Activated T-cell treated with anti-CD3 and anti-CD28 coated beads for 4 hours (primary cell): ENCODE data around the gene DTWD2.
"Not testable (repeated sequence)": the region's sequence is repeated elsewhere in the genome, so short reads cannot be mapped to it uniquely, and the experiment has no call there.

Source experiments
- DNase-seq: peaks from one replicate; pipeline ENCODE4 v3.0.0-alpha.2; 2020

Gene DTWD2

GRCh38 chr5:118987988-118988865, at the start of gene DTWD2:
Gene DTWD2 (minus strand): TSS chr5:118988547. CDS start chr5:118988511, 36 bp downstream.
- peak; percentile 81 for DNase-seq

- DNase-seq: no peak
These were observed 49.3 kb upstream of the DTWD2 start for GRCh38 chr5:119037496-119038215.

- DNase-seq: no peak
These were observed 47.9 kb upstream of the DTWD2 start for GRCh38 chr5:119036101-119036762.

- DNase-seq: no peak
These were observed 44.8 kb upstream of the DTWD2 start for GRCh38 chr5:119033135-119033534.

GRCh38 chr5:119032656-119033055, 44.3 kb upstream of the DTWD2 start:
- no peak for DNase-seq

GRCh38 chr5:119031905-119032304, 43.6 kb upstream of the DTWD2 start:
- DNase-seq: no peak

- no peak for DNase-seq
These were observed 42.9 kb upstream of the DTWD2 start for GRCh38 chr5:119031011-119031886.

- no peak for DNase-seq
These were observed 40.2 kb upstream of the DTWD2 start for GRCh38 chr5:119028575-119028974.

- no peak for DNase-seq
These were observed 34.4 kb upstream of the DTWD2 start for GRCh38 chr5:119022773-119023172.

GRCh38 chr5:119022017-119022745, 33.8 kb upstream of the DTWD2 start:
- DNase-seq: no peak

GRCh38 chr5:119021149-119021732, 32.9 kb upstream of the DTWD2 start:
- no peak for DNase-seq

- DNase-seq: no peak
These were observed 31.6 kb upstream of the DTWD2 start for GRCh38 chr5:119019949-119020348.

- DNase-seq: no peak
These were observed 31.2 kb upstream of the DTWD2 start for GRCh38 chr5:119019501-119019900.

- DNase-seq: no peak
These were observed 29.6 kb upstream of the DTWD2 start for GRCh38 chr5:119017994-119018393.

- DNase-seq: no peak
These were observed 27.9 kb upstream of the DTWD2 start for GRCh38 chr5:119016125-119016774.

- DNase-seq: no peak
These were observed 22.8 kb upstream of the DTWD2 start for GRCh38 chr5:119011186-119011585.

- no peak for DNase-seq
These were observed 21.9 kb upstream of the DTWD2 start for GRCh38 chr5:119010206-119010605.

GRCh38 chr5:119009131-119009530, 20.8 kb upstream of the DTWD2 start:
- no peak for DNase-seq

GRCh38 chr5:118999696-119000095, 11.3 kb upstream of the DTWD2 start:
- DNase-seq: no peak

GRCh38 chr5:118998861-118999260, 10.5 kb upstream of the DTWD2 start:
- DNase-seq: not testable (repeated sequence)

- DNase-seq: no peak
These were observed 7.8 kb upstream of the DTWD2 start for GRCh38 chr5:118996098-118996497.
